Parathyroid adenoma (tissue), 2 donors: ENCODE data around the gene PTPRD.

ENCODE experiments used
- H2AFZ ChIP-seq: fragments of 300-600 bp; sonication (generic); one replicate; pipeline ENCODE4 v1.7.0; 2017; ENCODE audit warnings: antibody characterized with exemption, mild to moderate bottlenecking
- H3K27ac ChIP-seq: fragments of 300-600 bp; sonication (generic); one replicate; pipeline ENCODE4 v1.7.0; 2017
- H3K27me3 ChIP-seq: fragments of 300-600 bp; sonication (generic); one replicate; pipeline ENCODE4 v1.7.0; 2017; ENCODE audit warnings: low read length; ENCODE audit not compliant: control insufficient read depth, insufficient read depth
- H3K36me3 ChIP-seq: fragments of 300-600 bp; sonication (generic); one replicate; pipeline ENCODE4 v1.7.0; 2017; ENCODE audit warnings: low read length; ENCODE audit not compliant: control insufficient read depth, insufficient read depth
- H3K4me1 ChIP-seq: fragments of 300-600 bp; sonication (generic); one replicate; pipeline ENCODE4 v1.7.0; 2017; ENCODE audit warnings: control low read depth
- H3K4me2 ChIP-seq: fragments of 300-600 bp; sonication (generic); one replicate; pipeline ENCODE4 v1.7.0; 2017; ENCODE audit warnings: low read length
- H3K4me3 ChIP-seq: fragments of 300-600 bp; sonication (generic); one replicate; pipeline ENCODE4 v1.7.0; 2017; ENCODE audit warnings: low read depth, low read length
- H3K79me2 ChIP-seq: fragments of 300-600 bp; sonication (generic); one replicate; pipeline ENCODE4 v1.7.0; 2017; ENCODE audit warnings: control low read depth
- H3K9ac ChIP-seq: fragments of 300-600 bp; sonication (generic); one replicate; pipeline ENCODE4 v1.7.0; 2017; ENCODE audit warnings: mild to moderate bottlenecking
- H3K9me3 ChIP-seq: fragments of 300-600 bp; sonication (generic); one replicate; pipeline ENCODE4 v1.7.0; 2017; ENCODE audit warnings: low read length; ENCODE audit not compliant: control insufficient read depth
- TF ChIP-seq, protein P1 (sequence below): fragments of 300-600 bp; sonication (generic); IDR thresholded peaks from one replicate; pipeline ENCODE4 v1.7.0; 2017; ENCODE audit warnings: antibody characterized with exemption, mild to moderate bottlenecking
- donor health status: primary hyperparathyroidism.

Gene PTPRD

DNA sequence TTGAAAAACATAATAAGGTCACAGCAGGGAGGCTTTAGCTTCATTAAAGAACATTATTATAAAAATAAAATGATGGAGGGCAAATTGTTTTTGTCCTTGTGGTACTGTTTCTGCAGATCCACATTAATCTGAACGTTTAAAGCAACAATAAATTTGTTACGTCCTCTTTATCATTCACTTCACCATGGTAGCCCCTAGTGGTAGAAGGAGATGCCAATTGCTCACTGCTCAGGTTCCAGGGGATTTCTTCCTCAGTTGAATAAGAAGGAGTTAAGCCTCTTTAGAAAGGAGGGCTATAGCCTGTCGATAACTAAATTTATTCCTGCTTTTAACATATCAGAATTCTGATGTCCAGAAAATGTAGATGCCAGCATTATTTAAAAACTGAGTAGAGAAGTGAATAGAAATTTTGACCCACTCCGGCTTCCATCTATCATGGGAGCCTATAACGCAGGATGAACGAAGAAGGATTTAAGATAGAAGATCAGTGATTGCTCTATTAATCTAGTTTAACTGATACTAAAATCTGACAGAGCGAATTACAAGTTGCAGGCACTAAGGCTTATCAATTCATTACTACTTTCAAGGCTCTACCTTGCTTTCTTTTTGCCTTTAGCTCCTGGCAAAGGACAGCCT, 692.3 kb downstream of the PTPRD start:
- no peaks in the 10 kb centered on the region for H3K36me3 ChIP-seq
- H2AFZ ChIP-seq: no peak overlapping the region
- H3K27me3 ChIP-seq: no peaks in the 10 kb centered on the region
- H3K9me3 ChIP-seq: no peaks in the 10 kb centered on the region
- no peaks in the 10 kb centered on the region for H3K4me1 ChIP-seq
- H3K27ac ChIP-seq: no peak overlapping the region
- no peak overlapping the region for H3K9ac ChIP-seq
- TF ChIP-seq, protein P1, sequence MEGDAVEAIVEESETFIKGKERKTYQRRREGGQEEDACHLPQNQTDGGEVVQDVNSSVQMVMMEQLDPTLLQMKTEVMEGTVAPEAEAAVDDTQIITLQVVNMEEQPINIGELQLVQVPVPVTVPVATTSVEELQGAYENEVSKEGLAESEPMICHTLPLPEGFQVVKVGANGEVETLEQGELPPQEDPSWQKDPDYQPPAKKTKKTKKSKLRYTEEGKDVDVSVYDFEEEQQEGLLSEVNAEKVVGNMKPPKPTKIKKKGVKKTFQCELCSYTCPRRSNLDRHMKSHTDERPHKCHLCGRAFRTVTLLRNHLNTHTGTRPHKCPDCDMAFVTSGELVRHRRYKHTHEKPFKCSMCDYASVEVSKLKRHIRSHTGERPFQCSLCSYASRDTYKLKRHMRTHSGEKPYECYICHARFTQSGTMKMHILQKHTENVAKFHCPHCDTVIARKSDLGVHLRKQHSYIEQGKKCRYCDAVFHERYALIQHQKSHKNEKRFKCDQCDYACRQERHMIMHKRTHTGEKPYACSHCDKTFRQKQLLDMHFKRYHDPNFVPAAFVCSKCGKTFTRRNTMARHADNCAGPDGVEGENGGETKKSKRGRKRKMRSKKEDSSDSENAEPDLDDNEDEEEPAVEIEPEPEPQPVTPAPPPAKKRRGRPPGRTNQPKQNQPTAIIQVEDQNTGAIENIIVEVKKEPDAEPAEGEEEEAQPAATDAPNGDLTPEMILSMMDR: no peak
- H3K4me3 ChIP-seq: no peak overlapping the region
- H3K4me2 ChIP-seq: no peak overlapping the region
- no peaks in the 10 kb centered on the region for H3K79me2 ChIP-seq

DNA sequence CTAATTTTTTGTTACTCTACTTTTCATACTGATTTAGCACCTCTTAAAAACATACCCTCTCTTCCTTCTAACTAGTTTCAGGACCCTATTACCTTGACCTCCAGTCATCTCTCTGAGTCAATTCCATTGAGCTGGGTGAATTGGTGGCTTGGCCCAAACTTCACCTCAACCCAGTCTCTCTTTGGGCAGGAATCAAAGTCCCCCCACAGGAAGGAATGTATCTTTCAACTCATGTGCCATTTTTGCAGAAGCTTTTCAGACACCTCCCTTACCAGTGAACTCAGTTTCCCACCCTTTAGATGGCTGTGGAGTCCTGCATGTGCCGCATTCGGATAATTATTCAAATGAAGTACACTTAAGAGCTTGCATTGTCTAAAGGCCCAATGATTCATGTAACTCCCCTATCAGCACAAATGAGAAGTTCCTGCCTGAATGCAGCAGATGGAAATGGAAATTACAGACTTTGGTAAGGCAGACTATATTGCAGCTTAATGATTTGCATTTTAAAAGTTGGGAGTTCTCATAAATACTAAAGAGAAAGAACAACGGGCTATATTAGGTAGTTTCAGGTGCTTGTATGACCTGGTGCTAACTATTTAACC, 693.5 kb downstream of the PTPRD start:
- Histone ChIP-seq H3K9me3 (no peaks in the 10 kb centered on the region), H3K79me2 (no peaks in the 10 kb centered on the region), H3K36me3 (no peaks in the 10 kb centered on the region), H3K4me1 (no peaks in the 10 kb centered on the region), H3K9ac (no peak overlapping the region), H3K4me2 (no peak overlapping the region), H3K27me3 (no peaks in the 10 kb centered on the region), H2AFZ (no peak overlapping the region), H3K27ac (no peak overlapping the region), H3K4me3 (no peak overlapping the region)
- TF ChIP-seq, protein P1: no peak

DNA sequence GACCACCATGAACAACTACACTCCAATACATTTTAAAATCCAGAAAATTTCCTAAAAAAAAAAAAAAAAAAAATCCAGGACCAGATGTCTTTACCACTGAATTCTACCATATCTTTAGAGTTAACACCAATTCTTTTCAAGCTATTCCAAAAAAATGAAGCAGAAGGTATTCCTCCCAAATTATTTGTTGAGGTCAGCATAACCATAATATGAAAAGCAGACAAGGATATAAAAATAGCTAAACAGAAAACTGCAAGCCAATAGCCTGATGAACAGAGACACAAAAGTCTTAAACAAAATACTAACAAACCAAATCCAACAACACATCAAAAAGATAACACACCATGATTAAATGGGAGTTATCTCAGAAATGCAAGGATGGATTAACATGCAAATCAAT, 695.4 kb downstream of the PTPRD start:
- TF ChIP-seq, protein P1: no peak
- Histone ChIP-seq H3K79me2 (no peaks in the 10 kb centered on the region), H3K9me3 (no peaks in the 10 kb centered on the region), H3K4me1 (no peaks in the 10 kb centered on the region), H3K9ac (no peak overlapping the region), H3K4me3 (no peak overlapping the region), H3K27ac (no peak overlapping the region), H3K36me3 (no peaks in the 10 kb centered on the region), H2AFZ (no peak overlapping the region), H3K27me3 (no peaks in the 10 kb centered on the region), H3K4me2 (no peak overlapping the region)

DNA sequence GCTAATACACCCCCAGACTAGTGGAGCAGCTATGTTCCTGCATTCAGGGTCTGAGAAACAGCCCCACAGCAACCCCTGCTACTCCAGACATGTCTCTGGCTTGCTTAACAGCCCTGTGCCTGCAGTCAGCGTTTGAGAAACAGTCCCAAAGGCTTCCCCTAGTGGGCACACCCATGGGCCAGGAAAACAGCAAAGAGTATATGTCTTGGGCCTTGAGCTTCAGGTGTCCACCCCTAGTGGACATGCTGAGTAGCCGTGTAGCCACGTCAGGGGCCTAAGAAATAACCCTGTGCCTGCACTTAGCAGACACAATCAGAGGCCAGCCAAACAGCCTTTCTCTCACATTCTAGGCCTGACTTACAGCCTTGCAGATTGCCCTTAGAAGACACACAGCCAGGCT, 698.6 kb downstream of the PTPRD start:
- Histone ChIP-seq H3K36me3 (no peaks in the 10 kb centered on the region), H3K4me3 (no peak overlapping the region), H3K27me3 (no peaks in the 10 kb centered on the region), H3K9me3 (no peaks in the 10 kb centered on the region), H2AFZ (no peak overlapping the region), H3K4me1 (no peaks in the 10 kb centered on the region), H3K27ac (no peak overlapping the region), H3K79me2 (no peaks in the 10 kb centered on the region), H3K9ac (no peak overlapping the region), H3K4me2 (no peak overlapping the region)
- TF ChIP-seq, protein P1: no peak
